ENCODE data around the gene SCUBE3. TPM values are rescaled to one million over a fixed set of nuclear protein-coding genes. Genes with fewer than 3 reads are reported as not detected.

The SCUBE3 gene
- total and polyA plus RNA-seq, 2 donors (not counting 1 experiment from before 2014, with no cell fraction given) = not detected

DNA sequence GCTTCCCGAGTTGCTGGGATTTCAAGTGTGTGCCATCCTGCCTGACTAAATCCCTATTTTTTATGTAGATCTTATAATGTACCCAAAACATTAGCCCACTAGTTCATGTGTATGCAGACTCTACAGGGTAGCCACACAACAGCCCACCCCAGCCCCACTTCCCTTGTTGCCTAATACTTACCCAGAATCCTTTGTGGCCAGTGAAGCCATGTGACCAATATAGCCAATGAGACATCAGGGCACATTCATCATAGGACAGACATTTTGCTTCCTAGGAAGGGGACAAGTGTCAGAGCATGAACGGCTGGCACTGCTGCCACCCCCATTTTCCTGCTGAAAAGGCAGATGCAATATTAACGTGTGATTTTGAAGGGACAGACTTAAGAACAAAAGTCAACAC lies 36.6 kb upstream of the SCUBE3 start:
- ChIA-PET POLR2A (no interaction called here), CTCF (no interaction called here)
- H3K27ac Mint-ChIP-seq = no peak overlapping the region
- H3K4me3 Mint-ChIP-seq = no peak overlapping the region
- H3K27ac ChIP-seq (ENCODE audit: low read length in 2 of 2) = no peak overlapping the region
- no peaks in the 10 kb centered on the region for H3K4me1 ChIP-seq (ENCODE audit: control insufficient read depth in 2 of 2, insufficient read depth in 2 of 2, low read length in 2 of 2)
- no peak overlapping the region for H3K9ac ChIP-seq (ENCODE audit: low read length)
- no peaks in the 10 kb centered on the region for H4K20me1 ChIP-seq (ENCODE audit: control insufficient read depth, insufficient read depth, low read length, poor library complexity, severe bottlenecking)
- H3K4me3 ChIP-seq (ENCODE audit: control extremely low read depth in 1 of 5, extremely low read depth in 1 of 5, insufficient read depth in 1 of 5, low read depth in 2 of 5, low read length in 4 of 5) = no peak overlapping the region
- no peak overlapping the region for H3K4me2 ChIP-seq (replicated peaks; ENCODE audit: low read depth, low read length, poor library complexity, severe bottlenecking)
- H3K9me3 Mint-ChIP-seq (ENCODE audit: insufficient read depth) = no peaks in the 10 kb centered on the region
- no peak for DNase-seq
- WGBS (ENCODE audit: insufficient coverage) = 100% methylated on average over 1 of the region's 3 CpGs
- H2AFZ ChIP-seq (ENCODE audit: insufficient read depth, low read depth, low read length, poor library complexity, severe bottlenecking) = no peak overlapping the region
- no peaks in the 10 kb centered on the region for H3K79me2 ChIP-seq (ENCODE audit: control insufficient read depth, insufficient read depth, low read length)
- ATAC-seq (ENCODE audit: low read depth) = no peak
- no peaks in the 10 kb centered on the region for H3K4me1 Mint-ChIP-seq
- peaks cover 25% of the 10 kb centered on the region for H3K27me3 Mint-ChIP-seq
- no peaks in the 10 kb centered on the region for H3K36me3 ChIP-seq (replicated peaks in 1 of 2; ENCODE audit: control extremely low read depth in 1 of 2, control insufficient read depth in 1 of 2, extremely low read depth in 1 of 2, insufficient read depth in 2 of 2, low read length in 1 of 2)
- intact Hi-C loops (cut with micrococcal nuclease) = no loop called here
- no peak for TF ChIP-seq EZH2 (IDR thresholded peaks at IDR 0.05; ENCODE audit: borderline replicate concordance, insufficient read depth, low read depth, low read length, poor library complexity, severe bottlenecking)
- TF ChIP-seq, protein P1, sequence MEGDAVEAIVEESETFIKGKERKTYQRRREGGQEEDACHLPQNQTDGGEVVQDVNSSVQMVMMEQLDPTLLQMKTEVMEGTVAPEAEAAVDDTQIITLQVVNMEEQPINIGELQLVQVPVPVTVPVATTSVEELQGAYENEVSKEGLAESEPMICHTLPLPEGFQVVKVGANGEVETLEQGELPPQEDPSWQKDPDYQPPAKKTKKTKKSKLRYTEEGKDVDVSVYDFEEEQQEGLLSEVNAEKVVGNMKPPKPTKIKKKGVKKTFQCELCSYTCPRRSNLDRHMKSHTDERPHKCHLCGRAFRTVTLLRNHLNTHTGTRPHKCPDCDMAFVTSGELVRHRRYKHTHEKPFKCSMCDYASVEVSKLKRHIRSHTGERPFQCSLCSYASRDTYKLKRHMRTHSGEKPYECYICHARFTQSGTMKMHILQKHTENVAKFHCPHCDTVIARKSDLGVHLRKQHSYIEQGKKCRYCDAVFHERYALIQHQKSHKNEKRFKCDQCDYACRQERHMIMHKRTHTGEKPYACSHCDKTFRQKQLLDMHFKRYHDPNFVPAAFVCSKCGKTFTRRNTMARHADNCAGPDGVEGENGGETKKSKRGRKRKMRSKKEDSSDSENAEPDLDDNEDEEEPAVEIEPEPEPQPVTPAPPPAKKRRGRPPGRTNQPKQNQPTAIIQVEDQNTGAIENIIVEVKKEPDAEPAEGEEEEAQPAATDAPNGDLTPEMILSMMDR (IDR thresholded peaks at IDR 0.05) = no peak
- H3K27me3 ChIP-seq (replicated peaks in 1 of 4; ENCODE audit: control extremely low read depth in 1 of 4, control insufficient read depth in 3 of 4, insufficient read depth in 4 of 4, low read length in 3 of 4) = peaks cover 0 to 4% (median under 1%) of the 10 kb centered on the region in 4 experiments
- H3K9me3 ChIP-seq (ENCODE audit: control extremely low read depth in 1 of 3, control insufficient read depth in 2 of 3, insufficient read depth in 1 of 3, low read length in 2 of 3) = no peaks in the 10 kb centered on the region

DNA sequence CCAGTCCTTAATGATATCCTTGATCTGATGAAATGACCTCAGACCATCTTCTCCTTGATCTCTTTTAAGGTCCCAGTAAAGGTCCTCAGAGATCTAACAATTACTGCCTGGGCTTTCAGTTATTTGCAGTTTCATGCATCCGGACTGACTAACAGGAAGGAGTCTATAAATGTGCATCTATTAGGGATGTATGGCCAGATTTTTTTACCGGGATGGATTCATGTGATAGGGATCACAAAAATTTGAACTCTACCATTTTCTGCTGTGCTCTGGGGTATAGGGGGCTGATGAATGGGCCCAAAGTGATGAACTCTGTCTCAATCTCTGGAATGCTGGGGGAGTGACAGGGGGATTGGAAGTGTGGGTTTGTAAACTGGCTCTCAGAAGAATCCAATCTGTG lies 36.2 kb upstream of the SCUBE3 start:
- Histone ChIP-seq H3K4me1 (ENCODE audit: control insufficient read depth in 2 of 2, insufficient read depth in 2 of 2, low read length in 2 of 2) (no peaks in the 10 kb centered on the region), H3K4me2 (replicated peaks; ENCODE audit: low read depth, low read length, poor library complexity, severe bottlenecking) (no peak overlapping the region), H3K9ac (ENCODE audit: low read length) (no peak overlapping the region), H3K4me3 (ENCODE audit: control extremely low read depth in 1 of 5, extremely low read depth in 1 of 5, insufficient read depth in 1 of 5, low read depth in 2 of 5, low read length in 4 of 5) (no peak overlapping the region), H3K79me2 (ENCODE audit: control insufficient read depth, insufficient read depth, low read length) (no peaks in the 10 kb centered on the region), H3K27ac (ENCODE audit: low read length in 2 of 2) (no peak overlapping the region), H2AFZ (ENCODE audit: insufficient read depth, low read depth, low read length, poor library complexity, severe bottlenecking) (no peak overlapping the region), H3K9me3 (ENCODE audit: control extremely low read depth in 1 of 3, control insufficient read depth in 2 of 3, insufficient read depth in 1 of 3, low read length in 2 of 3) (no peaks in the 10 kb centered on the region), H3K36me3 (replicated peaks in 1 of 2; ENCODE audit: control extremely low read depth in 1 of 2, control insufficient read depth in 1 of 2, extremely low read depth in 1 of 2, insufficient read depth in 2 of 2, low read length in 1 of 2) (no peaks in the 10 kb centered on the region), H3K27me3 (replicated peaks in 1 of 4; ENCODE audit: control extremely low read depth in 1 of 4, control insufficient read depth in 3 of 4, insufficient read depth in 4 of 4, low read length in 3 of 4) (peaks cover 0 to 4% (median under 1%) of the 10 kb centered on the region in 4 experiments), H4K20me1 (ENCODE audit: control insufficient read depth, insufficient read depth, low read length, poor library complexity, severe bottlenecking) (no peaks in the 10 kb centered on the region)
- H3K9me3 Mint-ChIP-seq (ENCODE audit: insufficient read depth) = no peaks in the 10 kb centered on the region
- H3K27ac Mint-ChIP-seq = no peak overlapping the region
- no peaks in the 10 kb centered on the region for H3K4me1 Mint-ChIP-seq
- no peak for ATAC-seq (ENCODE audit: low read depth)
- no CpG with 5 or more reads among the region's 2 CpGs for WGBS (ENCODE audit: insufficient coverage)
- no peak for DNase-seq
- TF ChIP-seq EZH2 (IDR thresholded peaks at IDR 0.05; ENCODE audit: borderline replicate concordance, insufficient read depth, low read depth, low read length, poor library complexity, severe bottlenecking) = no peak
- TF ChIP-seq, protein P1 (IDR thresholded peaks at IDR 0.05) = no peak
- intact Hi-C loops (cut with micrococcal nuclease) = no loop called here
- CTCF ChIA-PET = no interaction called here
- no peak overlapping the region for H3K4me3 Mint-ChIP-seq
- POLR2A ChIA-PET = no interaction called here
- peaks cover 22% of the 10 kb centered on the region for H3K27me3 Mint-ChIP-seq

Data from B cell (primary cell).